ENCODE data around the gene RANBP3L.
"Not testable (repeated sequence)": the region's sequence is repeated elsewhere in the genome, so short reads cannot be mapped to it uniquely, and the experiment has no call there.

Gene RANBP3L

GRCh38 chr5:36205329-36205728 lies 96.4 kb downstream of the RANBP3L start:
- DNase-seq: no peak

- peak; percentile 28 for DNase-seq
Observed at GRCh38 chr5:36202521-36202961, 99.2 kb downstream of the RANBP3L start.

GRCh38 chr5:36200513-36200912 lies 101.2 kb downstream of the RANBP3L start:
- DNase-seq: peak; percentile 20

GRCh38 chr5:36199620-36200019 lies 102.1 kb downstream of the RANBP3L start:
- peak; percentile 23 for DNase-seq

GRCh38 chr5:36198783-36199182 lies 102.9 kb downstream of the RANBP3L start:
- not testable (repeated sequence) for DNase-seq

Measured in fibroblast of skin of scalp (primary cell).